Activated naive CD4-positive, alpha-beta T cell treated with anti-CD3 and anti-CD28 coated beads, Interleukin-2, amount 50 U/mL, for 16 hours (primary cell): Measurements from ENCODE around the gene ZEB1.
"Not testable (repeated sequence)": the region's sequence is repeated elsewhere in the genome, so short reads cannot be mapped to it uniquely, and the experiment has no call there.

ENCODE experiments used
- DNase-seq: peaks from one replicate; pipeline ENCODE4 v3.0.0-alpha.2; 2020

The ZEB1 gene

DNA sequence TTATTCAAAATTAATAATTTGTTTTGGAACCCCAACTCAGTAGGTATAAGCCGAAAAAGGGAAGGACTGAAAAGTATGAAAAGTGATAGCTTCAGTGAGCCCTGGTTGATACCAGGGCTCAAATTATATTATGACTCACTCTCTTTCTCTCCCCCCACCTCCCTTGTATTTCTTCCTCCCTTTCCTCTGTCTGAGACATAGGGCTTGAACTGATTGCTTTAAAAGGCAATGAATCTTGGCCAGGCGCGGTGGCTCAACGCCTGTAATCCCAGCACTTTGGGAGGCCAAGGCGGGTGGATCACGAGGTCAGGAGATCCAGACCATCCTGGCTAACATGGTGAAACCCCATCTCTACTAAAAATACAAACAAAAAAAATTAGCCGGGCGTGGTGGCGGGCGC lies 108.3 kb downstream of the ZEB1 start:
- not testable (repeated sequence) for DNase-seq

DNA sequence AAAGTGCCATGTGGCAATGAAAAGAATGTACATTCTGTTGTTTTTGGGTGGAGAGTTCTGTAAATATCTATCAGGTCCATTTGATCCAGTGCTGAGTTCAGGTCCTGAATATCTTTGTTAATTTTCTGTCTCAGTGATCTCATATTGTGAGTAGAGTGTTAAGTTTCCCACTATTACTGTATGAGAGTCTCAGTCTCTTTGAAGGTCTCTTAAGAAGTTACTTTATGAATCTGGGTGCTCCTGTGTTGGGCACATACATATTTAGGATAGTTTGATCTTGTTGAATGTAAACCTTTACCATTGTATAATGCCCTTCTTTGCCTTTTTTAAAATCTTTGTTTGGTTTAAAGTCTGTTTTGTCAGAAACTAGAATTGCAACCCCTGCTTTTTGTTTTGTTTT lies 109.5 kb downstream of the ZEB1 start:
- DNase-seq, result not testable (repeated sequence)

DNA sequence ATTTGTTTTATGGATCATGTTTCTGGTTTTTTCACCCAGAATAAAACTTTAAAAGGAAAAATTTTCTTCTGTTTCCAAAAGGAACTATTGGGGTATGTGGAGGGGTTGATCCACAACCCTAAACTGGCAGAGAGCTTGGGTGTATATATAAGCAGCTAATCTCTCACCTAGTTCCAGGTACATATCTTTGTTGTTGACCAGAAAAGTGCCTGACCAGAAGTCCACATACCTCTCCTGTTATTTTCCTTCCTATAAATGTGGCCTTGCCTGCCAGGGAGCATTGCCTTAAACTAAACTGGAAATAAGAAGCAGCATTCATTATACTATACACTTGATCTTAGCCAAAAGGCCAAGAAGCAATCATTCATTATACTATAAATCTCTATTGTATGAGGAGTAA lies 112.0 kb downstream of the ZEB1 start:
- DNase-seq, result no peak

DNA sequence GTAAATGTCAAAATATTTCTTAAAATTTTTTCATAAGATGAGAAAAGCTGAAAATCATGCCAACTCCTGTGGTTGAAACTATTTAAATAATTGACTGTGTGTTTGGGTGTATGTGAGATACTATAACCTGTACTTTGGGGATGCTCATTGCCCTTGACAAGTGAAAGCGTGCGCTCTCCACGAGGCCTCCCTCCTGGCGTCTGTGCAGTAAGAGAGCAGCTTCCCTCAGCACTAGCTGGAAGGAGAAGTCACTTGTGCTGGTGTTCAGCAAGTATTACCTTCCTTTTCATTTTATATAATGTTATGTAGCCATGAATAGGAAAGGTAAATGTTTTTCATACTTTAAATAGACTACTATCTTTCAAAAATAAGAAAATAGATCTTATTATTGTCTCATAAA lies 118.9 kb downstream of the ZEB1 start:
- DNase-seq, result no peak

GRCh38 chr10:31451766-31452165 lies 132.8 kb downstream of the ZEB1 start:
- DNase-seq, result no peak

GRCh38 chr10:31456468-31456867 lies 137.5 kb downstream of the ZEB1 start:
- DNase-seq, result no peak

DNA sequence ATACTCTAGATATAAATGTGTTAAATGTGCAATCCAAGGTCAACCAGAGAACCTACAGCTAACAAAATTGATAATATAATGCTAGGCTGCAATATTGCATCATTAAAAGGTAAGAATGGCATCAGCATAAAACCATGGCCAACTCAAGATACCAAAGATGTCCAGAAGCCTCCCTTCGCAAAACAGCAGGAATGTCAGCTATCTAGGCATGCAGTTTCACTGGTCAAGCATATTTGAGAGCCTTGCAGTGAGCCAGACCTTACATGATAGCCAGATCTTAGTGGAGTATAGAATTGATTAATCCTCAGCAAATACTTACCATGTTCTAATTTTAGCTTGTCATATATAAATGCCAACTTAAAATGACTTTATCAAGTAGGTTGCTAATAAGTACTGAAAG lies 138.8 kb downstream of the ZEB1 start:
- no peak for DNase-seq

DNA sequence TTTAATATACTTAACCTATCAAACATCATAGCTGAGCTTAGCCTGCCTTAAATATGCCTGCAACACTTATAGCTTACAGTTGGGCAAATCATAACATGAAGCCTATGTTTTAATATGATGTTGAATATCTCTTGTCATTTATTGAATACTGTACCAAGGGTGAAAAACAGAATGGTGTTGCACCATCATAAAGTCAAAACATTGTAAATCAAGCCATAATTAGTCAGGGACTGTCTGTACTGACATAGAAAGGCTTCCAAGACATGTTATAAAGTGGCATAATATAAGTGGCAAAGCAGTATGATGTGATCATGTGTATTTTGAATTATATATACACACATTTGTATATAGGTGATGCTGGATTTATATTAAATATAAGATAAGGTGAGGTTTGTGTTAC lies 140.0 kb downstream of the ZEB1 start:
- no peak for DNase-seq

DNA sequence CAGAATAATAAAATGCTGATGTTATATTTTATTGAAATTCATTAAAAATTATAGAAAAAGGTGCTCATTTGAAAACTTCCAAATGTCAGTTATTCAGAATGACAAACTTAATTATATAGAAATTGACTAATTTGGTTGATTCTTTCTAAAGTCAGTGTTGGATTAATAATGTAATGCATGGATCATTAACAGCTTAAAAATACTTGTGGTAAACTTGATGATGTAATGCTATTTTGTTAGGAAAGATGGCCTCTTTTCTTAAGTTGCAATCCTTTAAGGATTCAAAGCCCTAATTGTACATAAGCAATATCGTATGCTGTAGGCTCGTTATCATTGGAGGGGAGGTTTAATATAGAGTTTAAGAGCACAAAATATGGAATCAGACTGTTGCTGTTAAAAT lies 141.2 kb downstream of the ZEB1 start:
- DNase-seq, result no peak

- no peak for DNase-seq
Observed at GRCh38 chr10:31464552-31464951, 145.5 kb downstream of the ZEB1 start.

GRCh38 chr10:31466313-31466712 lies 147.3 kb downstream of the ZEB1 start:
- no peak for DNase-seq

GRCh38 chr10:31467791-31468535 lies 148.9 kb downstream of the ZEB1 start:
- no peak for DNase-seq

DNA sequence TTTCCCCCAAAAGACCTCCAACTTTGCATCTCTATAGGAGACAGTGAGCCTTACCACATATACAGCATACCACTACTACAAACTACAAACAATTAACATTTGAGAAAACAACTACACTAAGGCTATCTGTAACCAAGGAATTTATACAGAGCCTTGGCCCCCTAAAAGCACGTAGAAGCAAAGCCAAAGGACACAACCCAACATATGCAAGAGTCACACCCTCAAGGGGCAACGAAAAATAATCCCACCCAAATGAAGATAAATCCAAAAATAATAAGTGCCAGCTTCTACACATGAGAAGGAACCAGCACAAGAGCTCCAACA lies 149.5 kb downstream of the ZEB1 start:
- DNase-seq, result no peak

DNA sequence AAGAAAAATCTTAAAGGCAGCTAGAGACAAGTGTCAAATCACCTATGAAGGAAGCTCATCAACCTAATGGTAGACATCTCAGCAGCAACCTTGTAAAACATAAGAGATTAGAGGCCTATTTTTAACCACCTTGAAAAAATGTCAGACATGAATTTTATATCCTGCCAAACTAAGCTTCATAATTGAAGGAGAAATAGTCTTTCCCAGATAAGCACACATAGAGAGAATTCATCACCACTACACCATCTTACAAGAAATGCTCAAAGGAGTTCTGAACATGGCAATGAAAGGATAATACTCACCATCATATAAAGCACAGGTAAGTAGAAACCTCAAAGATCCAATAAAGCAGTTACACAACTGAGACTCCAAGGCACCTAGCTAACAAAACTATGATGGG lies 156.5 kb downstream of the ZEB1 start:
- no peak for DNase-seq

GRCh38 chr10:31476088-31476487 lies 157.1 kb downstream of the ZEB1 start:
- no peak for DNase-seq

DNA sequence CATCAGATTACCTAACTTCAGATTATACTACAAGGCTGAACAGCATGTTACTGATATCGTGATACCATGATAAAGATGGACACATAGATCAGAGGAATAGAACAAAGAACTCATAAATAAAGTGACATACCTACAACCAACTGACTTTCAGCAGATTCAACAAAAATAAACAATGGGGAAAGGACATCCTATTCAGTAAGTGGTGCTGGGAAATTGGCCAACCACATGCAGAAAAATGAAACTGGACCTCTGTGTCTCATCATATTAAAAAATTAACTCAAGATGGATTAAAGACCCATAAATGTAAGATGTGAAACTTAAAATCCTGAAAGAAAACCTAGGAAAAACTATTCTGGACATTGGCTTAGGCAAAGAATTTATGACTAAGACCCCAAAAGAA lies 158.6 kb downstream of the ZEB1 start:
- DNase-seq, result no peak

GRCh38 chr10:31479752-31480151 lies 160.7 kb downstream of the ZEB1 start:
- no peak for DNase-seq

GRCh38 chr10:31483546-31483945 lies 164.5 kb downstream of the ZEB1 start:
- no peak for DNase-seq

- DNase-seq, result no peak
Observed at GRCh38 chr10:31484431-31485135, 165.6 kb downstream of the ZEB1 start.

GRCh38 chr10:31490858-31491504 lies 172.0 kb downstream of the ZEB1 start:
- no peak for DNase-seq

- no peak for DNase-seq
Observed at GRCh38 chr10:31507427-31507826, 188.4 kb downstream of the ZEB1 start.

- no peak for DNase-seq
Observed at GRCh38 chr10:31508234-31508633, 189.2 kb downstream of the ZEB1 start.

DNA sequence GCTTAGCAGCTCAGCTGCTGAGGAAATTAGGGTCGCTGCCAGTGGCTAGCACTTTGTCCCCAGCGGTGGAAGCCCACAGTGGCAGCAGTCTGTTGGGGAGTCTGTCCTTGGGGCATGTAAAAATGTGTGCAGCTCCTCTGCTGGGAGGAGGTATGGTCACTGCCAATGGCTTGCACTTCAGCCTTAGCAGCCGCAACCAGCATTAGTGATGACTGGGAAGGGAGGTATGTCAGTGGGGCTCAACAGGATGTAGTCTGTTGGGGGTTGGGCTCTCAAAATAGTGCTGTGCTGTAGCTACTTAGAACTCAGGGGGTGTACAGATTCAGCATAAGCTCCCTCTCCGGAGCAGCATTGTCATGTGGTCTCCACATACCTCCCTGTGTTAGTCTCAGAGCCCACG lies 189.9 kb downstream of the ZEB1 start:
- no peak for DNase-seq

- DNase-seq, result no peak
Observed at GRCh38 chr10:31509989-31510388, 191.0 kb downstream of the ZEB1 start.
